HG02588 (cell line): Measurements from ENCODE around the gene DMAC1.

ENCODE experiments used
- ATAC-seq: cut with Tn5 transposase; IDR thresholded peaks from one replicate; pipeline ENCODE4 v1.9.1; 2021; ENCODE audit warnings: mild to moderate bottlenecking, moderate library complexity; ENCODE audit not compliant: unreplicated experiment

DMAC1 gene

DNA sequence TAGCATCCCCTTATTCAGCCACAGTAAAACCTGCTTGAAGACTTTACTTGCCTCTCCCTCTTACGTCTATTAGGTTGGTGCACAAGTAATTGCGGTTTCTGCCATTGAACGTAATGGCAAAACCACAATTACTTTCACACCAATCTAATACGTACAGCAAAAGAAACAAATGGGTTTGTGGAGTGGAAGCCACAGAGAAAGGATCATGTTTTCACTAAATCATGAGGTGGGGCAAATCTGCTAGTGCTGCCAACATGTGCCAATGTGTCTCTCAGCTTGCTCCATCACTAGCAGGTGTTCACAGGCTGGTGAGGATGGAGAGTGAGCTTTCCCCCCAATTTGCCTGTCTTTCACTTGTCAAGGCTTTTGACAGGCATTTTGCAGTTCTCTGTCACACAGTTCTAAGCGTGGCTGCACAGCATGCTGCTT, 15.9 kb downstream of the DMAC1 start:
- no peak for ATAC-seq

DNA sequence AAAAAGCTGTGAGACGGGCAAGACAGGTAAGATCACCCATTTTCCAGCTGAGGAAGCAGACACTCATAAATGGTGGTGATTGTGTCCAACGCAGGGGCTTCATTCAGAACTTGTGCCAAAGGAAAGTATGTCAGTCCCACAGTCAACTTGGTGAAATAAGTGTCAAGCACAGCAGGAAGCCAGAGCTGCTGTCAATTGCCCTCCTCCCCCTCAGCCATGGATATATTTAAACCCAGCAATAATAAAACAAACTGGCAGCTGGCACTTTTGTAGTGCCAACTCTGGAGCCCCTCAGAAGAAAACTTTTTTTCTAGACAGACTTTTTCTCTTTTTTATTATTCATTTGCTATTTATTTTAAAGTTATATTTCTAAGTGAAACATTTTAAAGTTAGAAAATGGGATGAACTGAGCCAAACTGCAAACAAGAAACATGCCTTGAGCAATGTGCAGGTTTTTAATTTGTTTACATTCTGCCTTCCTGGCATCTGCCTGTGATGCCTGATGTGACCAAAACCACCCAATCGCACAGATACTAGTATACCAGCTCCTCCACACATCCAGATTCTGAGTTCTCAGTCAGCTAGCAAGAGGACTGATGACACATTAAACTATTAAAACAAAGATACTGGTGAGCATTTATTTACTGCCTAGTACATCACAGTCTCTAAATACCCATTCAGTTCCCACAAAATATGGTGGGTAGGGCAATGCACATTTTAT, 17.0 kb downstream of the DMAC1 start:
- ATAC-seq: no peak

DNA sequence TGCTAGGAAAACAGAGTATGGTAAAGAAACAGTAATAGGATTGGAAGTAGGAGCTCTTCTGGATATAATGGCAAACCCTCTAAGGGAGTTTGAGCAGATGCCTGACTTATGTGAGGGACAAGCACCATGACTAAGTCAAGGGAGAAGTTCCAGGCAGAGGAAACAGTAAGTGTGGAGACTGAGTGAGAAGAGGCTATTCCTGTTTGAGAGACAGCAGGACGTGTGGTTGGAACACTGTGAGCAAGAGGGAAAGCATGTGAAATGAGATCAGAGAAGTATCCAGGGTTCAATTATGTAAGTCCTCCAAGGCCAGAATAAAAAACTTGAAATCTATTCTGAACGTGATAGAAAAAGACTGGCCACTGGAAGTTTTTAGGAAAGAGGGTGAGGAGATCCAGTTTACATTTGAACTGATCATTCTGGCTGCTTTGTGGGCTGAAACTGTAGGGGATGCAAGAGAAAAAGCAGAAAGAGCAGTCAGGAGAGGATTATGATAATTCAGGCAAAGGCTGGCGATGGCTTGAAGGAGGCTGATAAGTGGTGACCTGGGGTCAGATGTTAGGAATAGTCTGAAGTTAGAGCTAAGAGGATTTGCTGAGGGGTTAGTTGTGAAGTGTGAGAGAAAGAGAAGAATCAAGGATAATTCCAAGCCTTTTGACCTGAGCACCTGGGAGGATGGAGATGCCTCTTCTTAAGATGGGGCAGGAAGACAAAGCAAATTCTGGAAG, 19.2 kb downstream of the DMAC1 start:
- no peak for ATAC-seq

DNA sequence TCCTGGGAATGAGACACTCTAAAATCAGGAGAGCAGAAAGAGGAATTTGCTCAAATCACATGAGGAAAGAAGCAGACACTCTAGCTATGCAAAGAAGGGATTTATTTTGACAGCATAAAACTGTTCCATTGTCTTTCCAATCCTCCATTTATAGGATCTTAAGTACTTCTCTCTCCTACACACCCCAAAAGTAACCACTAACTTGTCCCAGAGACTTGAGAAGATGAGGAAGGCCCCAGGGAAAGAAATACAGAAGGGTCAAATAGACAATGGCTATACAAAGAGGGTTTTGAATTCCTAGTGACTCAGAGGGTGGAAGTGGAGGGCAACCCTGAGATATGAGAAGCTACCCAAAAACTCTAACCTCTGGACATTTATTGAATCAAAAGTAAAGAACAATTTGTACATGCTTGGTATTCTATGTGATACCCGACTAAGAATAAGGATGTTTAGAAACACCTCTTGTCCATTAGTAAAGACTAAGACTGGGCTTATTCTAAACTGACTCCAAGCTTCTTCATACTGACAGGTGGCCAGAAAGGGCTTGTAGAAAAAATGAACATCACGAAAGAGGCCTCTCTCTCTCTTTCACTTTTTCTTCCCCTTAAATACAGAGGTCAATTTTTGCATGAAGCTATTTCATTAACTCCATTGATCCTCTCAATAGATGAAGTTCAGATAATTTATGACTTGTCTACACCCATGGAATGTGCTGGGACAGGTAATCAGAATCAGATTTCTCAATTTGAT, 20.6 kb downstream of the DMAC1 start:
- ATAC-seq: no peak

DNA sequence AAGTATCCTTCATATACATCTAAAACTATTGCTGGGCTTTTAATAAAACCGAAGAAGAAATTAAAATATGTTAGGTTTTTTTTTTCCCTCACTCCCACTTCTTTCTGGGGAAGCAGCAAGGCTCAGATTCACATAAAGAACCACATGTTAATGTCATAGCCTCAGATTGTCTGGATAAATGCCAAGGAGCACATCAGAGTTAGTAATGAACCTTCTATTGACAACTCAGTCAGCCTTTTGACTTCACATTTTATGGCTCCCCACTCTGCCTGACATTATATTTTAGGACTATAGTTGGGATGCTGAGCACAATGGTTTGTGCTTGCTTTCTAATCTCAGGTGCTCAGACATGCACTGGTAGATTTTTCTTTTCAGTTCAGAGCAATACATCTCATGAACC, 21.8 kb downstream of the DMAC1 start:
- ATAC-seq: no peak

DNA sequence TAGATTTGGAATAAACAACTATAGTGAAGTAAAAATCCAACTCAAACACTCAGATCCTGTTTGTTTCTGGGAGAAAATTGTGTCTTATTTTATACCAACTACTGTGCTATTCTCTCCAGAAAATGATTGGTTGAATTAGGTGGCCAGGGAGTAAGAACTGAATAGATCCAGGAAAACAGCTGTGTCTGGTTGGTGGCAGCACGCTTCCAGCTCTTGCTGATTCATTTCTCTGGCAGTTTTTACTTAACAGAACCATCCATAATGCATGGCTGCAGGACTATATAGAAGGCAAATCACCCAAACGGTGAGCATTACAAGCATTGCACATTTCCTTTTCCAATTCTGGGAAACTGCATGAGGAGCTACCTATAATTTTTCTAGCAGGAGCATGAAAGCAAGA, 29.5 kb downstream of the DMAC1 start:
- no peak for ATAC-seq

DNA sequence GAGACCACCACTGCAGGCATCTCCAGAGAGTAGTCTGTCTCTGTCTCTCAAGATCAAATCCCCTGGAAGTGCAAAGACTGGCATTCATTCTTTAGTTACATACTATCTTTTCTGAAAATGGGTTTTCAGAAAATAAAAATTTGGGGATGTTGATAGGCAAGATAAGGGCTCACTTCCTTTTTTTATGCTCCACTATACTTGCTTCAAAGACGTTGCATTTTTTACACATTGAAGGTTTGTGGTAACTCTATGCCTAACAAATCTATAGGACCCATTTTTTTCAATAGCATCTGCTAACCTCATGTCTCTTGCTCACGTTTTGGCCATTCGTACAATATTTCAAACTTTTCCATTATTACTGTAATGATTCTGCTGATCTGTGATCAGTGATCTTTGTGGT, 37.0 kb downstream of the DMAC1 start:
- ATAC-seq: no peak

DNA sequence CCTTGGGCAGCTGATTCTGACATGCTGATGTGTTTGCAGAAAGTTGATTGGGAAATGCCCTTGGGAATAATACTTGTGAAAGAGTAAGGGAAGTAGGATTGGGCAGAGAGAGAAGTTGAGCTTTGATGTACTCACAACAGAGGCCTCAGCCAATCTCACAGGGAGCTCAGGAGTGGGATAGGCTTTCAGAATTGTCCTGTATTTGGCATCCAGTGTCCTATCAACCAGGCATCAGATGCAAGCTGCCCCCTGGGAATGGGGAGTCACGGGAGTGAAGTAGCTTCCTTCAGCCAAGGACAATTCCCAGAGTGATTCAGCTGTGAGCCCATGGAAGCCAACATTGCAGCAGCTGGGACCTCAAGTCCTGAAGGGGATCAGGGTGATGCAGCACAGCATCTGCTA, 39.6 kb downstream of the DMAC1 start:
- no peak for ATAC-seq

DNA sequence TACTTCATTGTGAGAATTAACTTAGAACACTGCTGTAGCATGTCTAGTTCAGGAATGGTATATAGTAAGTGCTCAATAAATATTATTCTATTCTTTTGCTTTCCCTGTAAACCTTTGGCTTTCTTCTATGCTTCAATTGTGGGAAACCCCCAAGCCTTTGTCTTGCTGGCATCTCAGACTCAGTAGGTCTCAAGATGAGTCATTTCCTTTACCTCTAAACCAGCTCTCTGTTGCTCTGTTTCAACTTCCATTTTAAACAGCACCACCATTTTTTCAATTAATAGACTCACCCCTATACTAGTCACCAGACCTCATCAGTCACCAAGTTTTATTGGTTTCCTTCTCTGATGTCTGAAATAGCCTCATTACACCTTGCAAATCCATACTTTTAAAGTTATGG, 43.5 kb downstream of the DMAC1 start:
- peak; percentile 99 for ATAC-seq

DNA sequence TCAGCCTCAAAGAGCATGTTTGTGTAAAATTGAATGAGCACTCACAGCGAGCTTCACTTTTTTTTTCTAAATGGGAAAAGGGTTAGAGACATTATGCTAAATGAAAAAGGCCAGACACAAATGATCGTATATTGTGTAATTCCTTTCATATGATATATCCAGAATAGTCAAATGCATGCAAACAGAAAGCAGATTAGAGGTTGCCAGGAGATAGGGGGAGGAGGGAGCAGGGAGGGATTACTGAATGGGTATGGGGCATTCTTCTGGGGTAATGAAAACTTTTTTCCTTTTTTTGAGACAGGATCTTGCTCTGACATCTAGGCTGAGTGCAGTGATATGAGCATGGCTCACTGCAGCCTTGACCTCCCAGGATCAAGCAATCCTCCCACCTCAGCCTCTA, 47.1 kb downstream of the DMAC1 start:
- ATAC-seq: no peak
